ENCODE data around the gene NUP37. TPM values are rescaled to one million over a fixed set of nuclear protein-coding genes. Genes with fewer than 3 reads are reported as not detected.

Gene NUP37
- total and polyA plus RNA-seq, 2 donors from 2014 or later: 23.2 to 26.7 TPM

- FAIRE-seq (no peak), DNase-seq (no peak)
- TF ChIP-seq CTCF (IDR thresholded peaks at IDR 0.05; ENCODE audit: borderline replicate concordance, extremely low read depth, insufficient read depth): no peak
- Histone ChIP-seq H3K9ac (ENCODE audit: low read length in 3 of 3) (no peak overlapping the region), H3K4me1 (ENCODE audit: control insufficient read depth in 2 of 3, insufficient read depth in 2 of 3, low read depth in 1 of 3, low read length in 3 of 3) (no peaks in the 10 kb centered on the region), H3K4me3 (ENCODE audit: low read length in 3 of 3) (no peak overlapping the region), H3K36me3 (ENCODE audit: control insufficient read depth in 2 of 3, insufficient read depth in 3 of 3, low read length in 3 of 3) (peaks cover 2 to 11% (median 7%) of the 10 kb centered on the region in 3 donors), H3K27ac (ENCODE audit: low read depth in 2 of 2, low read length in 2 of 2) (no peak overlapping the region), H3K27me3 (ENCODE audit: control insufficient read depth, insufficient read depth, low read length) (no peaks in the 10 kb centered on the region), H3K9me3 (ENCODE audit: control insufficient read depth in 2 of 3, insufficient read depth in 1 of 3, low read length in 3 of 3) (no peaks in the 10 kb centered on the region)
- intact Hi-C loops (cut with DNase I): no loop called here
These were observed 76.0 kb downstream of the NUP37 start for GRCh38 chr12:102043928-102044327.

- FAIRE-seq: no peak
These were observed 85.7 kb downstream of the NUP37 start for GRCh38 chr12:102033991-102034745.

GRCh38 chr12:102031852-102032251 is 88.1 kb downstream of the NUP37 start:
- H3K9ac ChIP-seq (ENCODE audit: low read length in 3 of 3): no peak overlapping the region
- no peak for DNase-seq
- H3K4me3 ChIP-seq (ENCODE audit: low read length in 3 of 3): no peak overlapping the region
- no peaks in the 10 kb centered on the region for H3K27me3 ChIP-seq (ENCODE audit: control insufficient read depth, insufficient read depth, low read length)
- intact Hi-C loops (cut with DNase I): no loop called here
- H3K9me3 ChIP-seq (ENCODE audit: control insufficient read depth in 2 of 3, insufficient read depth in 1 of 3, low read length in 3 of 3): no peaks in the 10 kb centered on the region
- H3K36me3 ChIP-seq (ENCODE audit: control insufficient read depth in 2 of 3, insufficient read depth in 3 of 3, low read length in 3 of 3): peaks cover 3 to 10% (median 4%) of the 10 kb centered on the region in 3 donors
- FAIRE-seq: no peak
- no peak for TF ChIP-seq CTCF (IDR thresholded peaks at IDR 0.05; ENCODE audit: borderline replicate concordance, extremely low read depth, insufficient read depth)
- no peaks in the 10 kb centered on the region for H3K4me1 ChIP-seq (ENCODE audit: control insufficient read depth in 2 of 3, insufficient read depth in 2 of 3, low read depth in 1 of 3, low read length in 3 of 3)
- H3K27ac ChIP-seq (ENCODE audit: low read depth in 2 of 2, low read length in 2 of 2): no peak overlapping the region

More at GRCh38 chr12:102033991-102034745, 85.7 kb downstream of the NUP37 start:
- Histone ChIP-seq H3K27ac (ENCODE audit: low read depth in 2 of 2, low read length in 2 of 2) (no peak overlapping the region), H3K9me3 (ENCODE audit: control insufficient read depth in 2 of 3, insufficient read depth in 1 of 3, low read length in 3 of 3) (no peaks in the 10 kb centered on the region), H3K9ac (ENCODE audit: low read length in 3 of 3) (no peak overlapping the region), H3K27me3 (ENCODE audit: control insufficient read depth, insufficient read depth, low read length) (no peaks in the 10 kb centered on the region), H3K4me3 (ENCODE audit: low read length in 3 of 3) (no peak overlapping the region), H3K36me3 (ENCODE audit: control insufficient read depth in 2 of 3, insufficient read depth in 3 of 3, low read length in 3 of 3) (peaks cover 3 to 13% (median 7%) of the 10 kb centered on the region in 3 donors), H3K4me1 (ENCODE audit: control insufficient read depth in 2 of 3, insufficient read depth in 2 of 3, low read depth in 1 of 3, low read length in 3 of 3) (no peaks in the 10 kb centered on the region)
- intact Hi-C loops (cut with DNase I): no loop called here
- no peak for TF ChIP-seq CTCF (IDR thresholded peaks at IDR 0.05; ENCODE audit: borderline replicate concordance, extremely low read depth, insufficient read depth)
- DNase-seq: no peak
